DND-41 (cell line): ENCODE results near the gene IKBKE.
A peak's percentile ranks its signal among the peaks of the same experiment; 100 is the strongest.

Source experiments
- ATAC-seq: fragments of 200-7000 bp; cut with Tn5 transposase; 3 replicates; pipeline ENCODE4 v1.9.1; 2021; ENCODE audit warnings: low read depth; ENCODE audit not compliant: insufficient read depth
- DNase-seq: peaks from one replicate; pipeline ENCODE4 v3.0.0-alpha.2; 2020
- H2AFZ ChIP-seq: 2 replicates; pipeline ENCODE4 v1.6.0; 2012; ENCODE audit warnings: low read depth, low read length
- H3K27ac ChIP-seq: 2 replicates; pipeline ENCODE4 v1.5.1; 2012; ENCODE audit warnings: low read length, inconsistent platforms
- H3K27me3 ChIP-seq: fragments of 200-600 bp; sonication (generic); 2 replicates; pipeline ENCODE4 v1.6.0; 2012; ENCODE audit warnings: low read length, mild to moderate bottlenecking, inconsistent platforms; ENCODE audit not compliant: insufficient read depth, poor library complexity
- H3K36me3 ChIP-seq: 2 replicates; pipeline ENCODE4 v1.5.1; 2012; ENCODE audit warnings: low read length, inconsistent platforms; ENCODE audit not compliant: insufficient read depth
- H3K4me1 ChIP-seq: 2 replicates; pipeline ENCODE4 v1.5.1; 2012; ENCODE audit warnings: mild to moderate bottlenecking, low read length; ENCODE audit not compliant: insufficient read depth
- H3K4me2 ChIP-seq: 2 replicates; pipeline ENCODE4 v1.6.0; 2012; ENCODE audit warnings: mild to moderate bottlenecking, moderate library complexity, low read length, inconsistent platforms; ENCODE audit not compliant: insufficient read depth
- H3K4me3 ChIP-seq, 2 experiments: fragments of 200-600 bp in 1 of 2; shearing (Covaris generic) in 1 of 2; 2 replicates each; pipeline ENCODE4 v1.5.1; 2012 to 2016; ENCODE audit warnings: inconsistent platforms in 2 of 2, low read length in 2 of 2, mild to moderate bottlenecking in 2 of 2, low read depth in 1 of 2, moderate library complexity in 1 of 2
- H3K79me2 ChIP-seq: 2 replicates; pipeline ENCODE4 v1.6.0; 2012; ENCODE audit warnings: low read length, inconsistent platforms; ENCODE audit not compliant: insufficient read depth
- H3K9ac ChIP-seq: 2 replicates; pipeline ENCODE4 v1.6.0; 2012; ENCODE audit warnings: low read depth, mild to moderate bottlenecking, inconsistent platforms, low read length, moderate library complexity
- H3K9me3 ChIP-seq: 2 replicates; pipeline ENCODE4 v1.5.1; 2012; ENCODE audit warnings: low read length, moderate library complexity, mild to moderate bottlenecking, inconsistent platforms; ENCODE audit not compliant: insufficient read depth, severe bottlenecking
- H4K20me1 ChIP-seq: 2 replicates; pipeline ENCODE4 v1.6.0; 2012; ENCODE audit warnings: low read length; ENCODE audit not compliant: insufficient read depth
- EZH2 ChIP-seq: IDR thresholded peaks from 3 replicates; pipeline ENCODE4 v1.6.1; 2012; ENCODE audit warnings: borderline replicate concordance, low read depth, mild to moderate bottlenecking, moderate library complexity, low read length, inconsistent platforms; ENCODE audit not compliant: severe bottlenecking
- TF ChIP-seq, protein P1 (sequence below): IDR thresholded peaks from 2 replicates; pipeline ENCODE4 v1.5.1; 2012; ENCODE audit warnings: borderline replicate concordance, low read length, moderate library complexity, mild to moderate bottlenecking; ENCODE audit not compliant: poor library complexity, severe bottlenecking; ENCODE audit errors: extremely low read depth

IKBKE gene

DNA sequence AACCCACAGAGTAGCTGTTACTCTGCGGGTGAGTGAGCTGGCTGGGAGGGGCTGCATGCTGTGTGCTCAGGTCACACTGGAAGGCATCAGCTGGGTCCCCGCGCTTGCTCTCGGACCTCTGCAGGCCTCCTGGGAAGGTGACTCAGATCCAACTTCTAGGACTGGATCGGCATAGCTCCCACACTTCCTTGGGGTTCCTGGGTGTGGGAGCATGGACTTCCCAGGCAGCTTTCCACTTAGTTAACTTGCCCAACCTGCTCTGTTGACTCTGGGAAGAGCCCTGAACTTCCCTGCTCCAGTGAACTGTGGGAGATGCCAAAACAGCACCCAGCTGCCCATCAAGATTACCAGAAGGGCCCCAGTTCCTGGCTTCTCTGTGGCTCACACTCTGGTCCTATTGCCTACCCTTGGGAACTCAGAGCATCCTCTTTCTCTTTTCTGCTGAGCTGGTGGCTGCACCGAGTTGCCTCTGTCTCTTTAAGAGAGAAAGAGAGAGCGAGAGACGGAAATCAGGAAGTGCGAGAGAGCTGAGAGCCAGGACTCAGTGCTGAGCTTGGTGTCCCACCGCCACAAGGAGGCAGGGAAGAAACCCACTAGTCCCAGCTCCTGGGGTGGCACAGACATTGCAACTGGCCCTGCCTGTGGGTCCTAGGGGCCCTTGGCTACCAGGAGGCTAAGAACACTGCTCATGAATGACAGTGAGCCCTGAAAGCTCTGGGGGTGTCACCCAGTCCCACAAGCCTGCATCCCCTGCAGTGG, at the start of gene IKBKE:
Gene IKBKE (plus strand): TSS at position 544 of the 759 bp plus-strand sequence. CDS start 2,752 bp downstream, outside the sequence.
- Histone ChIP-seq H4K20me1 (no peaks in the 10 kb centered on the region), H2AFZ (peak within 1 kb of the TSS; percentile 86), H3K4me2 (peak within 1 kb of the TSS; percentile 75), H3K4me3 (peak within 1 kb of the TSS; percentile 41 to 78), H3K27ac (peak within 1 kb of the TSS; percentile 82), H3K27me3 (no peaks in the 10 kb centered on the region), H3K9ac (peak within 1 kb of the TSS; percentile 67), H3K4me1 (peaks cover 33% of the 10 kb centered on the region), H3K36me3 (peaks cover 22% of the 10 kb centered on the region), H3K9me3 (no peaks in the 10 kb centered on the region), H3K79me2 (peaks cover 16% of the 10 kb centered on the region)
- ATAC-seq = peak; percentile 83
- DNase-seq = peak; percentile 77
- TF ChIP-seq, protein P1, sequence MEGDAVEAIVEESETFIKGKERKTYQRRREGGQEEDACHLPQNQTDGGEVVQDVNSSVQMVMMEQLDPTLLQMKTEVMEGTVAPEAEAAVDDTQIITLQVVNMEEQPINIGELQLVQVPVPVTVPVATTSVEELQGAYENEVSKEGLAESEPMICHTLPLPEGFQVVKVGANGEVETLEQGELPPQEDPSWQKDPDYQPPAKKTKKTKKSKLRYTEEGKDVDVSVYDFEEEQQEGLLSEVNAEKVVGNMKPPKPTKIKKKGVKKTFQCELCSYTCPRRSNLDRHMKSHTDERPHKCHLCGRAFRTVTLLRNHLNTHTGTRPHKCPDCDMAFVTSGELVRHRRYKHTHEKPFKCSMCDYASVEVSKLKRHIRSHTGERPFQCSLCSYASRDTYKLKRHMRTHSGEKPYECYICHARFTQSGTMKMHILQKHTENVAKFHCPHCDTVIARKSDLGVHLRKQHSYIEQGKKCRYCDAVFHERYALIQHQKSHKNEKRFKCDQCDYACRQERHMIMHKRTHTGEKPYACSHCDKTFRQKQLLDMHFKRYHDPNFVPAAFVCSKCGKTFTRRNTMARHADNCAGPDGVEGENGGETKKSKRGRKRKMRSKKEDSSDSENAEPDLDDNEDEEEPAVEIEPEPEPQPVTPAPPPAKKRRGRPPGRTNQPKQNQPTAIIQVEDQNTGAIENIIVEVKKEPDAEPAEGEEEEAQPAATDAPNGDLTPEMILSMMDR = peak; percentile 59
- TF ChIP-seq EZH2 = no peak

DNA sequence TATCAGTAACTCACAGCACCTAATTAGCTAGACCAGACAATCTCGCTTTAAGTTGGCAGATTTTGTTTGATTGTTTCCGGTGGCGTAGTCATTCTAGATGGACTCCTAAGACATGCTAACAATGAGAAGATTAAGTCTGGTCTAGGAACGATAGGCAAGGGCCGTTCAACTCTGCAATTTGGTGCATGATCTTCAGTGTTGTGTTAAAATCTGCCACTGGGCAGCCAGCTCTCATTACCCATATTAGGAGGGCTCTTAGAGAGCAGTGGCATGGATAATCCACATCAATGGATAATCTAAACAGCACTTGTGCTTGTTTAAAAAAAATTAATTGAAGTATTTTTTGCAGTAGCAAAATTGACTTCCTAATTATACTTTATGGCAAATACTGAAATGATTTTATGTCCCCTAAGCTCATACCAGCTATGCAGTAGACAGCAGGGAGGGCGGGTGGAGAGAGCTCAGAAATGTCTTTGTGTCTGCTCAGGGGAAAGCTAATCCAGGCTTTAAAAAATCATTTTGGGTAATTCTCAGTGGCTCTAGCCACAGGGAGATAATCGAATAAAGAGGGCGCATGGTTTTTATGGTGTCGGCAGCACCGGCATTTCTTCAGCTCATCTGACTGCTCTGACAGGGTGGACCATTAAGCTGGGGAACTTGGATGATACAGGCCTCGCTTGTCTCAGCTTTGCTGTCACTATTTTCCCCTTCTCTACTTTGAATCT, 48.5 kb upstream of the IKBKE start:
- H3K27ac ChIP-seq = no peak overlapping the region
- no peaks in the 10 kb centered on the region for H3K4me1 ChIP-seq
- peaks cover 19% of the 10 kb centered on the region; the same call in 1 of the 2 replicates for H3K36me3 ChIP-seq
- no peaks in the 10 kb centered on the region for H4K20me1 ChIP-seq
- no peak overlapping the region for H3K4me2 ChIP-seq
- H3K79me2 ChIP-seq = no peaks in the 10 kb centered on the region
- no peak overlapping the region for H2AFZ ChIP-seq
- no peak for TF ChIP-seq EZH2
- TF ChIP-seq, protein P1 = no peak
- no peaks in the 10 kb centered on the region for H3K27me3 ChIP-seq
- H3K4me3 ChIP-seq = no peak overlapping the region
- DNase-seq = no peak
- no peaks in the 10 kb centered on the region for H3K9me3 ChIP-seq
- no peak overlapping the region for H3K9ac ChIP-seq
- ATAC-seq = no peak

DNA sequence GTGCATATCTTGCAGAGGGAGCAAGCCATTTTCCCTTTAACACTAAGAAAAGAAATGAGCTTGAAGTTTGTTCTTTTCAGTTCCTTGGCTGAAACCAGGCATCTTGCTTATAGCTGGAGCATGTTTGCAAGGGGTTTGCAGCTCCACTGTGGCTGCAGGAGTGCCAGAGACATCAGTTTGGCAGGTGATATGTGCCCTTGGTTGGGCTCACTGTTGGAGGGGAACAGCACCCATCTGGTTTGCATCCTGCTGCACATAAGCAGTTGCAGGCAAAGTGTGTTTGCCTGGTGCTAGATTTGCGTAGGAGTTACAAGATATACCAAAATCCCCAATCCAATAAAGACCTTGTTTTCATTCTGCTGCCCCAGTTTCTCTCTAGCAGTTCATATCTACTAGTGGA, 47.8 kb upstream of the IKBKE start:
- TF ChIP-seq, protein P1 = no peak
- no peak for TF ChIP-seq EZH2
- Histone ChIP-seq H4K20me1 (no peaks in the 10 kb centered on the region), H3K4me3 (no peak overlapping the region), H3K36me3 (peaks cover 23% of the 10 kb centered on the region), H2AFZ (no peak overlapping the region), H3K4me1 (no peaks in the 10 kb centered on the region), H3K79me2 (no peaks in the 10 kb centered on the region), H3K27ac (no peak overlapping the region), H3K4me2 (no peak overlapping the region), H3K9me3 (no peaks in the 10 kb centered on the region), H3K9ac (no peak overlapping the region), H3K27me3 (no peaks in the 10 kb centered on the region)
- ATAC-seq = no peak
- no peak for DNase-seq
